Bronchus fibroblast of lung (primary cell): ENCODE data around the gene HSFX2. TPM values are rescaled to one million over a fixed set of nuclear protein-coding genes. Genes with fewer than 3 reads are reported as not detected.

Source experiments
- total RNA-seq: library from RNA; depleted of rRNA; stranded (reverse); fragments of >200 nt; gene quantifications from 2 replicates; pipeline ENCODE4 v1.2.3, GENCODE V29; 2015

Gene HSFX2, protein sequence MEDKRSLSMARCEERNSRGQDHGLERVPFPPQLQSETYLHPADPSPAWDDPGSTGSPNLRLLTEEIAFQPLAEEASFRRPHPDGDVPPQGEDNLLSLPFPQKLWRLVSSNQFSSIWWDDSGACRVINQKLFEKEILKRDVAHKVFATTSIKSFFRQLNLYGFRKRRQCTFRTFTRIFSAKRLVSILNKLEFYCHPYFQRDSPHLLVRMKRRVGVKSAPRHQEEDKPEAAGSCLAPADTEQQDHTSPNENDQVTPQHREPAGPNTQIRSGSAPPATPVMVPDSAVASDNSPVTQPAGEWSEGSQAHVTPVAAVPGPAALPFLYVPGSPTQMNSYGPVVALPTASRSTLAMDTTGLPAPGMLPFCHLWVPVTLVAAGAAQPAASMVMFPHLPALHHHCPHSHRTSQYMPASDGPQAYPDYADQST
- 0.50 TPM in 1 of 2 replicates, not detected in the other for total RNA-seq

DNA sequence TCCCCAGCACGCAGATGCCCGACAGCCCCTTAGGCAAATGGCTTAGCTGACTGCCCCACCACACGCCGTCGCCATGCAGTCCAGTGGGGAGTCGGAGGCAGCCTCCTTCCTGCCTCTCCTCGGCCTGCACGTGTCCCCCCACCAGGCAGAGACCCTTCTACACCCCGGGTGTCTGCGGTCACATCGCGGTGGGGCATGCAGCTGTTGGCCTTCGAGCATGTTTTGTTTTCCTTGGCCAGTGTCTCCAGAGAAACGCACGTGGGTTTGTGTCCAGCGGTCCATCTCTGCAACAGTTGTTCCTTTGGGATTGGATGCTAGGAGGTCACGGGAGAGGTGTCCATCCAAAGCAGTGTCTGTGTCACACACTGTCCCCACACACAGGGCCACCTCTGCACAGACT lies at the start of gene HSFX2:
Gene HSFX2, minus strand, starts transcription at position 101 of the 400 bp plus-strand sequence. CDS start 614 bp downstream, outside the sequence.

DNA sequence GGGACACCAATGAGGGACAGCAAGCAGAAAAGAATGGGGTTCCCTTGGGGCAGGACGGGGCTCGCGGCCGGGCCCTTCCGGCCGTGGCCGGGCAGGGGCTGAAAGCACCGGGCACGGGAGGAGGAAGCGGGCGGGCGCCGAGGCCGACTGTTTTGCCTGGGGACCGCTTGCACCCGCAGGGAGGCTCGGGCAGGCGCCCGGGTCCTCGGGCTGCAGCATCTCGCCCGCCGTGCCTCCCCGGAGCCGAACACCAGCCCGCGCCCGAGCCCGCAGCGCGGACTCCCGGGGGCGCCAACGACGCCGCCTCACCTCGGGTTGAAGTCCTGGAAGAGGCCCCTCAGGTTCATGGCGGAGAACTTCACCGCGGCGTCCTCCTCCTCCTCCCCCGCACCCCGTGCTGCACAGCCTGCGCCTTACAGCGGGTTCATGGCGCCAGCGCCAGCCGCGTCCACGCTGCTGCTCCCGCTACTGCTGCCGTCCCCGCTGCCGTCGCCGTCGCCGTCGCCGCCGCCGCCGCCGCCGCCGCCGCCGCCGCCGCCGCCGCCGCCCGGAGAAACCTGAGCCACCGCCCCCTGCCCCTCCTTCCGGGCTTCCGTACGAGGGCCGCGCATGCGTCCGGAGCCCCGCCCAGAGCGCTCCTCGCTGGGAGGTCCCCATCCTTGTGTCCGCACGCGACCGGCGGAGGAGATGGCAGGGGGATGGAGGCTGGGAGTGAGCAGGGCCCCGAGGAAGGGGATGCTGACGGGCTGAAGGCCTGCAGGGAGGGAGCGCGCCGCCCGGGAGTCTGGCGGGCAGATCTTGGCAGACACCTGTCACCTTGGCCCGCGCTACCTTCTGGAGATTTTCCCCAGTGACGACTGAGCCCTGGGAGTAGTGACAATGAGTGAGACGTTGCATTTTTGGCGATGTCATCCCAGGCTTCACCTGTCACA lies 36.4 kb upstream of the HSFX2 start, which contains the start of gene TMEM185A:
Gene TMEM185A, minus strand, starts transcription at position 559 of the 932 bp plus-strand sequence. Its CDS starts 212 bp downstream, at position 347.

DNA sequence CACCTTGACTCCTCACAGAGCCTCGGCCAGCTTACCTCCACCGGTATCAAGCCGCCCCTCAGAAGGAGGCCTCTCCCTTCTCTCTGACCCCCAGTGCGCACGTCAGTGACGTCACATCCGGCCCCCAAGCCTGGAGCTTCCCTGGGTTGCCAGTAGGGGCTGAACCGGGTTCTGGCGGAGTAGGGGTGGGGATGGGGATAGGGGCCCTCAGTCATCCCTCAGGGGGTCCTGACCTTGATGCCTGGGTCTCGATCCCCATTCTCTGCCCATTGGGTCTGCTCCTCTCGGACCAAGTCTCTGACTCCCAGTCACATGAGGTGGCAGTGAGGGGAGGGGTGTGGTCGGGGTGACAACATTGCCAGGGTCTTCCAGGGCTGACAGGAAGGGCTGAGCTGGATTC lies 7.8 kb downstream of the HSFX2 start, which contains the start of gene MAGEA9B:
Gene MAGEA9B, minus strand, starts transcription at position 101 of the 400 bp plus-strand sequence. CDS start 4,280 bp downstream, outside the sequence.

DNA sequence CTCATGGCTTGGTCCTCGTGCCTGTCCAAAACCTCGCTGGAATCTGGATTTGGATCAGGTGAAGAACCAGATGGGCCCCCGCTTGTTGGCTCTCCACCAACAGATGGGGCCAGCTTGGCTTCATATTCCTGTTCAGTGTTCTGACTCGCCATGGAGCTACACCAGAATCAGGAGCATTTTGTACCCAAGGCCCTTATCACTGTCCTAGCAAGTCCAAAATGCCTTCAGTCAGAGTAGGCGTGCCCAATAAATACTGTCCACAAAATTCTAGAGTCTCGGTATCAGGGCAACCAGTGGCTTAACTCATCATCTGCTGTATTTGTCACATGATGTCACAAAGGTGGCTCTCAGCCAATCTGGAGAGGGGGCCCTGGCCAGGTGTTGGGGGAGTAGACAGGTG lies 45.4 kb downstream of the HSFX2 start, which contains the start of gene HSFX3:
Gene HSFX3, minus strand, starts transcription at position 224 of the 400 bp plus-strand sequence. Its CDS starts 72 bp downstream, at position 152.

Other genes starting within 250 kb of the HSFX2 start
- 20.4 and 26.1 TPM in 2 replicates for gene IDS, start 90.0 kb downstream of the HSFX2 start, total RNA-seq
- 10.6 and 12.0 TPM in 2 replicates for gene EOLA1, start 54.3 kb downstream of the HSFX2 start, total RNA-seq
- not detected in 2 replicates for gene HSFX3, start 45.4 kb downstream of the HSFX2 start, total RNA-seq
- not detected in 2 replicates for gene MAGEA9B, start 7.9 kb downstream of the HSFX2 start, total RNA-seq
- 6.4 and 8.6 TPM in 2 replicates for gene TMEM185A, start 36.5 kb upstream of the HSFX2 start, total RNA-seq
- gene MAGEA11, start 116.7 kb upstream of the HSFX2 start, total RNA-seq = not detected in 2 replicates
- gene HSFX1, start 178.8 kb upstream of the HSFX2 start, total RNA-seq = 0.15 TPM in 1 of 2 replicates, not detected in the other
- gene MAGEA9, start 186.6 kb upstream of the HSFX2 start, total RNA-seq = not detected in 2 replicates